Endothelial cell (in vitro differentiated cells): ENCODE results near the gene TRPV3. TPM values are rescaled to one million over a fixed set of nuclear protein-coding genes. Genes with fewer than 3 reads are reported as not detected.

Source experiments
- DNase-seq: peaks from one replicate; pipeline ENCODE4 v3.0.0; 2021; ENCODE audit warnings: low spot score
- H3K27ac Mint-ChIP-seq: one replicate; pipeline ENCODE4 v1.8.0; 2021; ENCODE audit warnings: mixed read lengths, inconsistent platforms; ENCODE audit not compliant: unreplicated experiment
- H3K27me3 Mint-ChIP-seq: one replicate; pipeline ENCODE4 v1.8.0; 2021; ENCODE audit warnings: mild to moderate bottlenecking, moderate library complexity, mixed read lengths, inconsistent platforms; ENCODE audit not compliant: unreplicated experiment
- H3K36me3 Mint-ChIP-seq: one replicate; pipeline ENCODE4 v1.8.0; 2021; ENCODE audit warnings: mild to moderate bottlenecking, low read depth, mixed read lengths, inconsistent platforms; ENCODE audit not compliant: unreplicated experiment
- H3K4me1 Mint-ChIP-seq: one replicate; pipeline ENCODE4 v1.8.0; 2021; ENCODE audit warnings: mild to moderate bottlenecking, mixed read lengths, inconsistent platforms; ENCODE audit not compliant: unreplicated experiment
- H3K4me3 Mint-ChIP-seq: one replicate; pipeline ENCODE4 v1.8.0; 2021; ENCODE audit warnings: mild to moderate bottlenecking, mixed read lengths, inconsistent platforms; ENCODE audit not compliant: unreplicated experiment
- H3K9me3 Mint-ChIP-seq: one replicate; pipeline ENCODE4 v1.8.0; 2021; ENCODE audit warnings: mixed read lengths, inconsistent platforms; ENCODE audit not compliant: unreplicated experiment
- CTCF ChIP-seq: fragments of 200-600 bp; sonication (generic); IDR thresholded peaks from one replicate; pipeline ENCODE4 v1.5.0; 2021; ENCODE audit warnings: antibody characterized with exemption; ENCODE audit not compliant: unreplicated experiment
- total RNA-seq: library from RNA; stranded (reverse); fragmentation: NEBNext Ultra II Directional; extraction: Animal tissue kit (Norgen Biotek cat#: 25700); gene quantifications from one replicate; pipeline ENCODE4 v1.2.1, GENCODE V29; 2021; ENCODE audit not compliant: unreplicated experiment

Gene TRPV3
- total RNA-seq, 1 donor from 2014 or later: not detected

GRCh38 chr17:3600529-3601205 is 43.1 kb upstream of the TRPV3 start:
- DNase-seq: no peak
- Mint-ChIP-seq H3K27ac (no peak overlapping the region), H3K27me3 (no peaks in the 10 kb centered on the region), H3K9me3 (no peaks in the 10 kb centered on the region), H3K4me1 (no peaks in the 10 kb centered on the region), H3K4me3 (no peak overlapping the region), H3K36me3 (peaks cover 4% of the 10 kb centered on the region)
- TF ChIP-seq CTCF: no peak

GRCh38 chr17:3598078-3598477 is 40.5 kb upstream of the TRPV3 start:
- TF ChIP-seq CTCF: no peak
- Mint-ChIP-seq H3K9me3 (no peaks in the 10 kb centered on the region), H3K4me1 (peaks cover 3% of the 10 kb centered on the region), H3K27ac (no peak overlapping the region), H3K36me3 (peaks cover 4% of the 10 kb centered on the region), H3K27me3 (peaks cover 5% of the 10 kb centered on the region), H3K4me3 (no peak overlapping the region)
- DNase-seq: no peak

GRCh38 chr17:3596804-3597464 is 39.3 kb upstream of the TRPV3 start:
- TF ChIP-seq CTCF: no peak
- no peaks in the 10 kb centered on the region for H3K9me3 Mint-ChIP-seq
- H3K27me3 Mint-ChIP-seq: peaks cover 5% of the 10 kb centered on the region
- H3K27ac Mint-ChIP-seq: no peak overlapping the region
- no peak overlapping the region for H3K4me3 Mint-ChIP-seq
- H3K4me1 Mint-ChIP-seq: peaks cover 3% of the 10 kb centered on the region
- no peak for DNase-seq
- H3K36me3 Mint-ChIP-seq: peaks cover 4% of the 10 kb centered on the region

- Mint-ChIP-seq H3K27ac (no peak overlapping the region), H3K27me3 (peaks cover 9% of the 10 kb centered on the region), H3K9me3 (no peaks in the 10 kb centered on the region), H3K4me1 (peaks cover 3% of the 10 kb centered on the region), H3K4me3 (no peak overlapping the region), H3K36me3 (peaks cover 12% of the 10 kb centered on the region)
- TF ChIP-seq CTCF: no peak
- no peak for DNase-seq
Observed at GRCh38 chr17:3594976-3595375, 37.4 kb upstream of the TRPV3 start.
